Measurements from ENCODE around the gene KCNT1. TPM values are rescaled to one million over a fixed set of nuclear protein-coding genes. Genes with fewer than 3 reads are reported as not detected.

The KCNT1 gene
- total RNA-seq, 1 experiment from 2014 or later: not detected

DNA sequence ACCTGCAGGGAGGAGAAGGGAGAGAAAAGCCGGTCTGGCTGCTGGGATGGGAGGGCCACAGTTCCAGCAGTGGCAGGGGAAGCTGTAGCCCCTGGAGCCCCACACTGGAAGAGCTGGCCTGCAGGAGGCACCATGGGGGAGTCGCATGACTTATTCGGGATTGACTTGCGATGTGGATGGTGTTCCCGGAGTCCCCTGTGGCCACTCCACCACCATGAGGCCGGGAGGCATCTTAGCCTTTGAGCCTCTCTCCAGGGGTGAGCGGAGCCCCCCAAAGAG is 92.0 kb downstream of the KCNT1 start:
- no peaks in the 10 kb centered on the region for H3K79me2 ChIP-seq (ENCODE audit: low read length)
- no peaks in the 10 kb centered on the region for H3K36me3 ChIP-seq (ENCODE audit: insufficient read depth, low read length)
- H2AFZ ChIP-seq (ENCODE audit: low read length): no peak overlapping the region
- H3K4me1 ChIP-seq (ENCODE audit: low read length): no peaks in the 10 kb centered on the region
- no peak overlapping the region for H3K27ac ChIP-seq (ENCODE audit: low read length)
- no peak overlapping the region for H3K9ac ChIP-seq (ENCODE audit: low read length)
- no peak overlapping the region for H3K4me3 ChIP-seq (ENCODE audit: low read length)
- no peak for DNase-seq
- no peaks in the 10 kb centered on the region for H3K27me3 ChIP-seq (ENCODE audit: low read length)
- H3K9me3 ChIP-seq (ENCODE audit: low read length): no peaks in the 10 kb centered on the region
- no peaks in the 10 kb centered on the region for H3K9me2 ChIP-seq (replicated peaks; ENCODE audit: insufficient read depth, low read length)
- H3K4me2 ChIP-seq (ENCODE audit: low read depth, low read length, poor library complexity, severe bottlenecking): no peak overlapping the region
- no peaks in the 10 kb centered on the region; the same call in 1 of the 2 replicates for H4K20me1 ChIP-seq (ENCODE audit: insufficient read depth, low read depth, low read length)

- Histone ChIP-seq H3K9ac (ENCODE audit: low read length) (no peak overlapping the region), H3K27me3 (ENCODE audit: low read length) (no peaks in the 10 kb centered on the region), H3K4me3 (ENCODE audit: low read length) (no peak overlapping the region), H3K27ac (ENCODE audit: low read length) (no peak overlapping the region), H3K4me1 (ENCODE audit: low read length) (no peaks in the 10 kb centered on the region), H3K4me2 (ENCODE audit: low read depth, low read length, poor library complexity, severe bottlenecking) (no peak overlapping the region), H3K79me2 (ENCODE audit: low read length) (no peaks in the 10 kb centered on the region), H3K9me3 (ENCODE audit: low read length) (no peaks in the 10 kb centered on the region), H3K36me3 (ENCODE audit: insufficient read depth, low read length) (no peaks in the 10 kb centered on the region), H3K9me2 (replicated peaks; ENCODE audit: insufficient read depth, low read length) (no peaks in the 10 kb centered on the region), H4K20me1 (ENCODE audit: insufficient read depth, low read depth, low read length) (no peaks in the 10 kb centered on the region; the same call in 1 of the 2 replicates), H2AFZ (ENCODE audit: low read length) (no peak overlapping the region)
- no peak for DNase-seq
Measured at GRCh38 chr9:135794361-135794885, 92.4 kb downstream of the KCNT1 start.

GRCh38 chr9:135795391-135795790 is 93.4 kb downstream of the KCNT1 start:
- Histone ChIP-seq H3K79me2 (ENCODE audit: low read length) (no peaks in the 10 kb centered on the region), H3K36me3 (ENCODE audit: insufficient read depth, low read length) (no peaks in the 10 kb centered on the region), H3K4me2 (ENCODE audit: low read depth, low read length, poor library complexity, severe bottlenecking) (no peak overlapping the region), H3K9ac (ENCODE audit: low read length) (no peak overlapping the region), H3K9me2 (replicated peaks; ENCODE audit: insufficient read depth, low read length) (no peaks in the 10 kb centered on the region), H3K4me1 (ENCODE audit: low read length) (no peaks in the 10 kb centered on the region), H3K27me3 (ENCODE audit: low read length) (no peaks in the 10 kb centered on the region), H2AFZ (ENCODE audit: low read length) (no peak overlapping the region), H3K27ac (ENCODE audit: low read length) (no peak overlapping the region), H3K4me3 (ENCODE audit: low read length) (no peak overlapping the region), H3K9me3 (ENCODE audit: low read length) (no peaks in the 10 kb centered on the region), H4K20me1 (ENCODE audit: insufficient read depth, low read depth, low read length) (no peaks in the 10 kb centered on the region; the same call in 1 of the 2 replicates)
- no peak for DNase-seq

DNA sequence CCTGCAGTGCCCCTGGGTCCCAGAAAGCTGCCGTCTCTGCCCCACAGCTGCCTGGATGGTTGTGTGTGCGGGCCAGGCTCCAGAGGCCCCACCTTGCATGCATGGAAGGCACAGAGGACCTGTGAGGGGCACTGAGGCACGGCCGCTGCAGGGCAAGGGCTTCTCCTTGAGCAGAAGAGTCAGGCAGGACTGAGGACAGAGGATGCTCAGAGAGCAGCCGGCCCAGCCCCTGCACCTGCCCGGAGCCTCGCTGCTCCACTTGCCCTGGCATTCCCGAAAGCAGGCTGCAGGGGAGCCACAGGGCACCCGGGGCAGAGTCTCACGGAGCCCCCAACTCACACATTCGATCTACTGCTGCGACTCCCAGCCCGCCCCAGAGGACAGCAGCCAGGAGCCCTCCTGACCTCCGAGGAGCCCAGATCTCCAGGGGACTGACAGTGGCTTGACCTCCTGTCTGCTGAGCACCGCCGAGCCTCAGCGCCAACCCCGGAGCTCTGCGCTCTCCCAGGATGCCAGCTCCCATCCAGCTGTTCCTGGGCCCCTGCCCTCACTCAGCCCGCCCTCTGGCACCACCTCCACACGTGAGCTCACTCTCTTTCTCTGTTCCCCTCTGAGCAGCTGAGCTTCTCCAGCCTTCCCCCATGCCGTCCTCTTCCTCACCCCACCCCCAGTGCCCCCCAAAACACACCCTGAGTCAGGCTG is 95.0 kb downstream of the KCNT1 start:
- no peak for DNase-seq
- H3K9me2 ChIP-seq (replicated peaks; ENCODE audit: insufficient read depth, low read length): no peaks in the 10 kb centered on the region
- no peaks in the 10 kb centered on the region for H3K36me3 ChIP-seq (ENCODE audit: insufficient read depth, low read length)
- H3K4me3 ChIP-seq (ENCODE audit: low read length): no peak overlapping the region
- H3K27ac ChIP-seq (ENCODE audit: low read length): no peak overlapping the region
- no peaks in the 10 kb centered on the region for H3K79me2 ChIP-seq (ENCODE audit: low read length)
- no peaks in the 10 kb centered on the region for H3K9me3 ChIP-seq (ENCODE audit: low read length)
- no peaks in the 10 kb centered on the region for H3K4me1 ChIP-seq (ENCODE audit: low read length)
- no peak overlapping the region for H3K4me2 ChIP-seq (ENCODE audit: low read depth, low read length, poor library complexity, severe bottlenecking)
- H3K27me3 ChIP-seq (ENCODE audit: low read length): no peaks in the 10 kb centered on the region
- H2AFZ ChIP-seq (ENCODE audit: low read length): no peak overlapping the region
- no peak overlapping the region for H3K9ac ChIP-seq (ENCODE audit: low read length)
- no peaks in the 10 kb centered on the region; the same call in 1 of the 2 replicates for H4K20me1 ChIP-seq (ENCODE audit: insufficient read depth, low read depth, low read length)

- peak; percentile 71 for DNase-seq
Measured at GRCh38 chr9:135797507-135798262, 95.7 kb downstream of the KCNT1 start.

GRCh38 chr9:135798263-135798585 is 96.2 kb downstream of the KCNT1 start:
- Histone ChIP-seq H3K4me1 (ENCODE audit: low read length) (no peaks in the 10 kb centered on the region), H3K27me3 (ENCODE audit: low read length) (no peaks in the 10 kb centered on the region), H3K9me3 (ENCODE audit: low read length) (no peaks in the 10 kb centered on the region), H4K20me1 (ENCODE audit: insufficient read depth, low read depth, low read length) (peaks cover under 1% of the 10 kb centered on the region; the same call in 1 of the 2 replicates), H3K79me2 (ENCODE audit: low read length) (no peaks in the 10 kb centered on the region), H3K4me3 (ENCODE audit: low read length) (no peak overlapping the region), H3K9me2 (replicated peaks; ENCODE audit: insufficient read depth, low read length) (no peaks in the 10 kb centered on the region), H3K9ac (ENCODE audit: low read length) (no peak overlapping the region), H3K4me2 (ENCODE audit: low read depth, low read length, poor library complexity, severe bottlenecking) (no peak overlapping the region), H3K36me3 (ENCODE audit: insufficient read depth, low read length) (no peaks in the 10 kb centered on the region), H2AFZ (ENCODE audit: low read length) (no peak overlapping the region), H3K27ac (ENCODE audit: low read length) (no peak overlapping the region)
- DNase-seq: no peak

More at GRCh38 chr9:135797507-135798262, 95.7 kb downstream of the KCNT1 start:
- Histone ChIP-seq H3K4me3 (ENCODE audit: low read length) (no peak overlapping the region), H3K27me3 (ENCODE audit: low read length) (no peaks in the 10 kb centered on the region), H3K36me3 (ENCODE audit: insufficient read depth, low read length) (no peaks in the 10 kb centered on the region), H3K27ac (ENCODE audit: low read length) (no peak overlapping the region), H3K4me1 (ENCODE audit: low read length) (no peaks in the 10 kb centered on the region), H3K9me2 (replicated peaks; ENCODE audit: insufficient read depth, low read length) (no peaks in the 10 kb centered on the region), H4K20me1 (ENCODE audit: insufficient read depth, low read depth, low read length) (no peaks in the 10 kb centered on the region; the same call in 1 of the 2 replicates), H3K4me2 (ENCODE audit: low read depth, low read length, poor library complexity, severe bottlenecking) (no peak overlapping the region), H3K9me3 (ENCODE audit: low read length) (no peaks in the 10 kb centered on the region), H3K9ac (ENCODE audit: low read length) (no peak overlapping the region), H2AFZ (ENCODE audit: low read length) (no peak overlapping the region), H3K79me2 (ENCODE audit: low read length) (no peaks in the 10 kb centered on the region)

GRCh38 chr9:135799261-135799660 is 97.3 kb downstream of the KCNT1 start:
- Histone ChIP-seq H3K79me2 (ENCODE audit: low read length) (no peaks in the 10 kb centered on the region), H3K4me2 (ENCODE audit: low read depth, low read length, poor library complexity, severe bottlenecking) (no peak overlapping the region), H3K9me3 (ENCODE audit: low read length) (no peaks in the 10 kb centered on the region), H3K4me1 (ENCODE audit: low read length) (no peaks in the 10 kb centered on the region), H3K4me3 (ENCODE audit: low read length) (no peak overlapping the region), H3K36me3 (ENCODE audit: insufficient read depth, low read length) (no peaks in the 10 kb centered on the region), H3K27me3 (ENCODE audit: low read length) (no peaks in the 10 kb centered on the region), H2AFZ (ENCODE audit: low read length) (no peak overlapping the region), H3K27ac (ENCODE audit: low read length) (no peak overlapping the region), H3K9ac (ENCODE audit: low read length) (no peak overlapping the region), H4K20me1 (ENCODE audit: insufficient read depth, low read depth, low read length) (peaks cover 3% of the 10 kb centered on the region; the same call in 1 of the 2 replicates), H3K9me2 (replicated peaks; ENCODE audit: insufficient read depth, low read length) (no peaks in the 10 kb centered on the region)
- DNase-seq: no peak

DNA sequence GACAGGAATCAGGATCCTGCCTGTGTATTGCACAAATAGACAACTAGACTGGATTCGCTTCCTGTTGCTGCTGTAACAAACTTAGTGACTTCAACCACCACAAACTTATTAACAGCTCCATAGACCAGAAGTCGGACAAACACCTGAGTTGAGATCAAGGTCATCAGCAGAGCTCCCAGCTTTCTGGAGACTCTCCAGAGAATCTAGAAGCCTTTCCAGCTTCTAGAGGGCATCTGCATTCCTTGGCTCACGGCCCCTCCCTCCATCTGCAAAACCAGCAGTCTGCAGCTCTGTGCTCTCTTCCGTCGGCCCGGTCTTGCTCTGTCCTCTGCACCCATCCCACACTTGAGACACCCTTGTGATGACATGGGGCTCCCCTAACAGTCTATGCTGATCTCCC is 99.1 kb downstream of the KCNT1 start:
- Histone ChIP-seq H3K79me2 (ENCODE audit: low read length) (no peaks in the 10 kb centered on the region), H3K36me3 (ENCODE audit: insufficient read depth, low read length) (no peaks in the 10 kb centered on the region), H3K27ac (ENCODE audit: low read length) (no peak overlapping the region), H3K4me2 (ENCODE audit: low read depth, low read length, poor library complexity, severe bottlenecking) (no peak overlapping the region), H3K9me3 (ENCODE audit: low read length) (no peaks in the 10 kb centered on the region), H2AFZ (ENCODE audit: low read length) (no peak overlapping the region), H3K4me3 (ENCODE audit: low read length) (no peak overlapping the region), H3K9me2 (replicated peaks; ENCODE audit: insufficient read depth, low read length) (no peaks in the 10 kb centered on the region), H3K4me1 (ENCODE audit: low read length) (no peaks in the 10 kb centered on the region), H4K20me1 (ENCODE audit: insufficient read depth, low read depth, low read length) (peaks cover 7% of the 10 kb centered on the region; the same call in 1 of the 2 replicates), H3K9ac (ENCODE audit: low read length) (no peak overlapping the region), H3K27me3 (ENCODE audit: low read length) (no peaks in the 10 kb centered on the region)
- no peak for DNase-seq

All from Karpas-422 (cell line).